Kidney epithelial cell (primary cell): ENCODE results near the gene DCK. TPM values are rescaled to one million over a fixed set of nuclear protein-coding genes. Genes with fewer than 3 reads are reported as not detected.

Experiments
- DNase-seq: peaks from one replicate; pipeline ENCODE4 v3.0.0-alpha.2; 2010; ENCODE audit warnings: low read depth
- H3K27me3 ChIP-seq: 2 replicates; pipeline ENCODE4 v1.6.0; 2011; ENCODE audit warnings: low read length; ENCODE audit not compliant: control insufficient read depth, insufficient read depth
- H3K36me3 ChIP-seq: 2 replicates; pipeline ENCODE4 v1.5.1; 2011; ENCODE audit warnings: low read length; ENCODE audit not compliant: control insufficient read depth, insufficient read depth
- H3K4me3 ChIP-seq: 2 replicates; pipeline ENCODE4 v1.5.1; 2011; ENCODE audit warnings: low read depth, mild to moderate bottlenecking, control low read depth, low read length
- CTCF ChIP-seq: IDR thresholded peaks from 2 replicates; pipeline ENCODE4 v1.5.1; 2011; ENCODE audit warnings: mild to moderate bottlenecking, moderate library complexity, low read length, control low read depth, inconsistent platforms; ENCODE audit not compliant: insufficient read depth, poor library complexity, severe bottlenecking
- total RNA-seq: library from RNA; depleted of rRNA; stranded (reverse); fragments of >200 nt; gene quantifications from 2 replicates; pipeline ENCODE4 v1.2.3, GENCODE V29; 2015

DCK gene
- total RNA-seq, 1 donor from 2014 or later = 16.1 TPM

- no peak for TF ChIP-seq CTCF
- Histone ChIP-seq H3K27me3 (no peaks in the 10 kb centered on the region), H3K36me3 (no peaks in the 10 kb centered on the region)
These were observed 13.3 kb upstream of the DCK start for GRCh38 chr4:70980196-70980595.

GRCh38 chr4:70984106-70984505, 9.3 kb upstream of the DCK start:
- no peak for TF ChIP-seq CTCF
- H3K36me3 ChIP-seq = no peaks in the 10 kb centered on the region

More at GRCh38 chr4:70980196-70980595, 13.3 kb upstream of the DCK start:
- no peak for DNase-seq
- H3K4me3 ChIP-seq = no peak overlapping the region

GRCh38 chr4:70984589-70984988, 8.9 kb upstream of the DCK start:
- Histone ChIP-seq H3K4me3 (no peak overlapping the region), H3K36me3 (no peaks in the 10 kb centered on the region), H3K27me3 (no peaks in the 10 kb centered on the region)
- DNase-seq = no peak
- TF ChIP-seq CTCF = no peak

More at GRCh38 chr4:70984106-70984505, 9.3 kb upstream of the DCK start:
- H3K4me3 ChIP-seq = no peak overlapping the region
- H3K27me3 ChIP-seq = no peaks in the 10 kb centered on the region
- no peak for DNase-seq

DNA sequence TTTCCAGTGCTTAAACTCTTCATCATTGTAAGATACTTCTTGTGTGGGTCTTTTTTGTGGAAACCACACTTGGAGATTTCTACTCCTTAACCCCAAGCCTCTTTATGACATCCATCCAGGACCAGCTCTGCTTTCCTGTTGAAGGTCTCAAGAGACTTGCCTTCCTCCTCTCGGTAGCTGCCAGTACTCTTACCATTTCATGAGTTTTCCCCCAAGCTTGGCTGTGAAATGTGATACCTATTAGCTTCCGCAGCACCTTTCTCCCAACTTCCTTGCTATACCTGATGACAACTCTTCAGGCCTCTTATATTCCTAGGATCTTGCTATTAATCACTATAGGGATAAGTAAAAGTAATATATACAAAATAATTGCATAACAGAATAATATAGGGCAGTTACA, 1.9 kb upstream of the DCK start:
- TF ChIP-seq CTCF = no peak
- no peak overlapping the region for H3K4me3 ChIP-seq
- no peaks in the 10 kb centered on the region for H3K27me3 ChIP-seq
- no peaks in the 10 kb centered on the region for H3K36me3 ChIP-seq
- no peak for DNase-seq

DNA sequence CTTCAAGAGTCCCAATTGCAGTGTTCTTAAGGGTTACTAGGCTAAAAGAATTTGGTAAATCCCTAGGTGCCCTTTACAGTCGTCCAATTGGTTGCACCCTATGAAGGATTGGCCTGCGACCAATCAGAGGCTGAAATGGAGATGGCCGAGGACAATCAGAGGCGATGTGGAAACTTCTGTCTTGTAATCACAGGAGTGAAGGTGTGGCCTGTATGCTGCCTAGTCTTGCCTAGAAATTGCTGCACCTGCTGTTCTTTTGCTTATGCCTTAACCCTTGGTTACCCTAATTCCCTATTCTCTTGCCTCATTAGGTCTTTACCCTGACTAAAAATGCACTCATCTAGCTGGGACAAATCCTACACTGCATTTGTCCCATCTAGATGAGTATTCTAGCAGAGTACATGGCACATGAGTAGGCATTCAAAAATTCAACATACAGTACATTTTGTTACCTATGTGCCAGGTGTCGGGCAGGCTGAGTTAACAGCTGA, 1.0 kb upstream of the DCK start:
- H3K27me3 ChIP-seq = no peaks in the 10 kb centered on the region
- no peak for DNase-seq
- TF ChIP-seq CTCF = no peak
- H3K4me3 ChIP-seq = no peak overlapping the region
- H3K36me3 ChIP-seq = no peaks in the 10 kb centered on the region

GRCh38 chr4:70994069-70994366, 569 bp downstream of the DCK start:
- Histone ChIP-seq H3K4me3 (peak overlapping the region; percentile 92), H3K36me3 (no peaks in the 10 kb centered on the region), H3K27me3 (no peaks in the 10 kb centered on the region)
- no peak for TF ChIP-seq CTCF
- no peak for DNase-seq
